GM19438 (cell line): ENCODE data around the gene GIN1.
A peak's percentile ranks its signal among the peaks of the same experiment; 100 is the strongest.
"Not testable (repeated sequence)": the region's sequence is repeated elsewhere in the genome, so short reads cannot be mapped to it uniquely, and the experiment has no call there.

Source experiments
- ATAC-seq: cut with Tn5 transposase; IDR thresholded peaks from one replicate; pipeline ENCODE4 v1.9.1; 2021; ENCODE audit warnings: low read depth; ENCODE audit not compliant: unreplicated experiment

GIN1 gene

GRCh38 chr5:103119765-103120606 lies at the start of gene GIN1, which contains the start of gene PPIP5K2:
TSS of gene GIN1 (minus strand) at chr5:103120138. CDS start at chr5:103108707, 11,431 bp downstream.
TSS of gene PPIP5K2 (plus strand) at chr5:103120301. CDS start at chr5:103129590, 9,289 bp downstream.
- peak; percentile 87 for ATAC-seq

- ATAC-seq, result no peak
Observed at GRCh38 chr5:103166706-103167105, 46.8 kb upstream of the GIN1 start.

- ATAC-seq, result no peak
Observed at GRCh38 chr5:103151156-103151555, 31.2 kb upstream of the GIN1 start.

- ATAC-seq, result no peak
Observed at GRCh38 chr5:103148213-103148612, 28.3 kb upstream of the GIN1 start.

- no peak for ATAC-seq
Observed at GRCh38 chr5:103145196-103145595, 25.3 kb upstream of the GIN1 start.

GRCh38 chr5:103142132-103142531 lies 22.2 kb upstream of the GIN1 start:
- not testable (repeated sequence) for ATAC-seq

- ATAC-seq, result peak; percentile 95
Observed at GRCh38 chr5:103139264-103139865, 19.4 kb upstream of the GIN1 start.

- no peak for ATAC-seq
Observed at GRCh38 chr5:103138202-103138690, 18.3 kb upstream of the GIN1 start.

- ATAC-seq, result no peak
Observed at GRCh38 chr5:103135461-103135860, 15.5 kb upstream of the GIN1 start.

GRCh38 chr5:103133231-103133630 lies 13.3 kb upstream of the GIN1 start:
- ATAC-seq, result no peak

- no peak for ATAC-seq
Observed at GRCh38 chr5:103132684-103133083, 12.7 kb upstream of the GIN1 start.

GRCh38 chr5:103128202-103128601 lies 8.3 kb upstream of the GIN1 start:
- no peak for ATAC-seq

GRCh38 chr5:103127292-103127817 lies 7.4 kb upstream of the GIN1 start:
- no peak for ATAC-seq

GRCh38 chr5:103126557-103126956 lies 6.6 kb upstream of the GIN1 start:
- ATAC-seq, result no peak

GRCh38 chr5:103122242-103122641 lies 2.3 kb upstream of the GIN1 start:
- no peak for ATAC-seq

- ATAC-seq, result peak; percentile 5
Observed at GRCh38 chr5:103120607-103121200, 766 bp upstream of the GIN1 start.

- ATAC-seq, result no peak
Observed at GRCh38 chr5:103119070-103119764, 721 bp downstream of the GIN1 start.

- no peak for ATAC-seq
Observed at GRCh38 chr5:103117471-103117991, 2.4 kb downstream of the GIN1 start.

- no peak for ATAC-seq
Observed at GRCh38 chr5:103114440-103114839, 5.5 kb downstream of the GIN1 start.

GRCh38 chr5:103112910-103113309 lies 7.0 kb downstream of the GIN1 start:
- no peak for ATAC-seq
